ENCODE measurements around the gene SOCS4. TPM values are rescaled to one million over a fixed set of nuclear protein-coding genes. Genes with fewer than 3 reads are reported as not detected.

The SOCS4 gene
- total RNA-seq, 2 donors from 2014 or later = 6.6 to 9.9 TPM

GRCh38 chr14:55085060-55085660, 58.1 kb downstream of the SOCS4 start:
- Histone ChIP-seq H3K9me3 (no peaks in the 10 kb centered on the region), H3K27me3 (no peaks in the 10 kb centered on the region), H3K27ac (no peak overlapping the region), H3K4me3 (no peak overlapping the region), H3K4me1 (peaks cover 15% of the 10 kb centered on the region), H3K36me3 (replicated peaks in 1 of 2; ENCODE audit: insufficient read depth in 1 of 2, low read depth in 2 of 2) (no peaks in the 10 kb centered on the region)
- 22 to 32% methylated on average over 4 of the region's 4 CpGs for WGBS, 2 donors
- ATAC-seq (peak; percentile 78), DNase-seq (peak in 2 of 4 donors; percentile 32 to 34)
- no peak for TF ChIP-seq POLR2A (IDR thresholded peaks at IDR 0.05)
- TF ChIP-seq, protein P1, sequence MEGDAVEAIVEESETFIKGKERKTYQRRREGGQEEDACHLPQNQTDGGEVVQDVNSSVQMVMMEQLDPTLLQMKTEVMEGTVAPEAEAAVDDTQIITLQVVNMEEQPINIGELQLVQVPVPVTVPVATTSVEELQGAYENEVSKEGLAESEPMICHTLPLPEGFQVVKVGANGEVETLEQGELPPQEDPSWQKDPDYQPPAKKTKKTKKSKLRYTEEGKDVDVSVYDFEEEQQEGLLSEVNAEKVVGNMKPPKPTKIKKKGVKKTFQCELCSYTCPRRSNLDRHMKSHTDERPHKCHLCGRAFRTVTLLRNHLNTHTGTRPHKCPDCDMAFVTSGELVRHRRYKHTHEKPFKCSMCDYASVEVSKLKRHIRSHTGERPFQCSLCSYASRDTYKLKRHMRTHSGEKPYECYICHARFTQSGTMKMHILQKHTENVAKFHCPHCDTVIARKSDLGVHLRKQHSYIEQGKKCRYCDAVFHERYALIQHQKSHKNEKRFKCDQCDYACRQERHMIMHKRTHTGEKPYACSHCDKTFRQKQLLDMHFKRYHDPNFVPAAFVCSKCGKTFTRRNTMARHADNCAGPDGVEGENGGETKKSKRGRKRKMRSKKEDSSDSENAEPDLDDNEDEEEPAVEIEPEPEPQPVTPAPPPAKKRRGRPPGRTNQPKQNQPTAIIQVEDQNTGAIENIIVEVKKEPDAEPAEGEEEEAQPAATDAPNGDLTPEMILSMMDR (IDR thresholded peaks at IDR 0.05) = no peak
- intact Hi-C loops (cut with DNase I) = loop anchor here (5.0 kb wide), 1 partner anchor 77 kb away; no protein-coding TSS in a partner anchor

DNA sequence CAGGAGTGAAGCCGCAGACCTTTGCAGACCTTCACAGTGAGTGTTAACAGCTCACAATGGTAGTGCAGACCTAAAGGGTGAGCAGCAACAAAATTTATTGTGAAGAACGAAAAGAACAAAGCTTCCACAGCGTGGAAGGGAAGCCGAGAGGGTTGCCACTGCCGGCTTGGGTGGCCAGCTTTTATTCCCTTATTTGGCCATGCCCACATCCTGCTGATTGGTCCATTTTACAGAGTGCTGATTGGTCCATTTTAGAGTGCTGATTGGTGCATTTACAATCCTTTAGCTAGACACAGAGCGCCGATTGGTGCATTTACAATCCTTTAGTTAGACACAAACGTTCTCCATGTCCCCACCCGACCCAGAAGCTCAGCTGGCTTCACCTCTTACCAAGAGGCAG, 59.9 kb downstream of the SOCS4 start:
- Histone ChIP-seq H3K4me1 (peaks cover 15% of the 10 kb centered on the region), H3K9me3 (no peaks in the 10 kb centered on the region), H3K4me3 (no peak overlapping the region), H3K36me3 (replicated peaks in 1 of 2; ENCODE audit: insufficient read depth in 1 of 2, low read depth in 2 of 2) (no peaks in the 10 kb centered on the region), H3K27ac (no peak overlapping the region), H3K27me3 (no peaks in the 10 kb centered on the region)
- WGBS, 2 donors = 84 to 85% methylated on average over 9 of the region's 9 CpGs
- TF ChIP-seq, protein P1 (IDR thresholded peaks at IDR 0.05) = no peak
- TF ChIP-seq POLR2A (IDR thresholded peaks at IDR 0.05) = no peak
- DNase-seq (no peak), ATAC-seq (no peak)
- intact Hi-C loops (cut with DNase I) = loop anchor here (5.0 kb wide), 1 partner anchor 75 kb away; no protein-coding TSS in a partner anchor

DNA sequence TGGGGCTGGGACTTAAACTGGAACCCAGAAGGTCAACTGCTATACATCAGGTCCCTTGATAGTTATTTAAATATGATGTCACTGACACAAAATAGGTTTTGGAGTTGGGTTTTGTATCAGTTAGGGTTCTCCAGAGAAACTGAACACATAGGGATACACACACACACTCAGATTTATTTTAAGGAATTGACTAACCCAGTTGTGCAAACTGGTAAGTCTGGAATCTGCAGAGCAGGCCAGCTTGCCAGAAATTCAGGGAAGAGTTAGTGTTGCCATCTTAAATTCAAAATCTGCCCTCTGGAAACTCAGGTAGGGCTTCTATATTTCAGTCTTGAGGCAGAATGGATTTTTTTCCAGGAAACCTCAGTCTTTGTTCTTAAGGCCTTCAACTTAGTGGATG, 61.3 kb downstream of the SOCS4 start:
- no peaks in the 10 kb centered on the region for H3K9me3 ChIP-seq
- no peak for ATAC-seq
- no peak overlapping the region for H3K4me3 ChIP-seq
- no peak for DNase-seq
- no peak for TF ChIP-seq POLR2A (IDR thresholded peaks at IDR 0.05)
- TF ChIP-seq, protein P1 (IDR thresholded peaks at IDR 0.05) = no peak
- H3K27ac ChIP-seq = no peak overlapping the region
- intact Hi-C loops (cut with DNase I) = loop anchor here (5.0 kb wide), 1 partner anchor 74 kb away; no protein-coding TSS in a partner anchor
- H3K27me3 ChIP-seq = no peaks in the 10 kb centered on the region
- H3K4me1 ChIP-seq = peaks cover 15% of the 10 kb centered on the region
- no peaks in the 10 kb centered on the region for H3K36me3 ChIP-seq (replicated peaks in 1 of 2; ENCODE audit: insufficient read depth in 1 of 2, low read depth in 2 of 2)

- 77% methylated on average over 4 of the region's 4 CpGs for WGBS, 2 donors
- Histone ChIP-seq H3K36me3 (replicated peaks in 1 of 2; ENCODE audit: insufficient read depth in 1 of 2, low read depth in 2 of 2) (no peaks in the 10 kb centered on the region), H3K27ac (no peak overlapping the region), H3K27me3 (no peaks in the 10 kb centered on the region), H3K4me3 (no peak overlapping the region), H3K4me1 (no peaks in the 10 kb centered on the region), H3K9me3 (no peaks in the 10 kb centered on the region)
- no peak for TF ChIP-seq POLR2A (IDR thresholded peaks at IDR 0.05)
- TF ChIP-seq, protein P1 (IDR thresholded peaks at IDR 0.05) = no peak
- no peak for ATAC-seq
- DNase-seq = no peak
- intact Hi-C loops (cut with DNase I) = loop anchor here (5.0 kb wide), 1 partner anchor 40 kb away; no protein-coding TSS in a partner anchor
Measured at GRCh38 chr14:55092341-55092740, 65.3 kb downstream of the SOCS4 start.

All from body of pancreas (tissue), 4 donors.